HG02840 (cell line): ENCODE results near the gene FKBP8.
"Not testable (repeated sequence)": the region's sequence is repeated elsewhere in the genome, so short reads cannot be mapped to it uniquely, and the experiment has no call there.

ENCODE experiments used
- ATAC-seq: cut with Tn5 transposase; IDR thresholded peaks from one replicate; pipeline ENCODE4 v1.9.1; 2021; ENCODE audit warnings: mild to moderate bottlenecking, moderate library complexity, moderate number of reproducible peaks; ENCODE audit not compliant: unreplicated experiment, low FRiP score

FKBP8 gene

GRCh38 chr19:18542941-18543813, at the start of gene FKBP8:
FKBP8 (minus strand) TSS chr19:18543573; CDS start chr19:18541970, 1,603 bp downstream.
- ATAC-seq, result peak; percentile 90

GRCh38 chr19:18592732-18593131, 49.4 kb upstream of the FKBP8 start:
- not testable (repeated sequence) for ATAC-seq

GRCh38 chr19:18591735-18592385, 48.5 kb upstream of the FKBP8 start:
- no peak for ATAC-seq

- no peak for ATAC-seq
Observed at GRCh38 chr19:18590273-18591272, 47.2 kb upstream of the FKBP8 start.

- ATAC-seq, result peak; percentile 28
Observed at GRCh38 chr19:18589380-18590272, 46.3 kb upstream of the FKBP8 start.

GRCh38 chr19:18588611-18589379, 45.4 kb upstream of the FKBP8 start, which contains the start of gene REX1BD:
REX1BD (plus strand) TSS chr19:18588798; CDS start chr19:18588802, 4 bp downstream.
- ATAC-seq, result peak; percentile 78

GRCh38 chr19:18587962-18588610, 44.7 kb upstream of the FKBP8 start:
- no peak for ATAC-seq

- no peak for ATAC-seq
Observed at GRCh38 chr19:18587561-18587960, 44.2 kb upstream of the FKBP8 start.

- no peak for ATAC-seq
Observed at GRCh38 chr19:18586306-18586705, 42.9 kb upstream of the FKBP8 start.

- no peak for ATAC-seq
Observed at GRCh38 chr19:18580311-18580710, 36.9 kb upstream of the FKBP8 start.

- no peak for ATAC-seq
Observed at GRCh38 chr19:18577365-18577914, 34.1 kb upstream of the FKBP8 start.

GRCh38 chr19:18576383-18576782, 33.0 kb upstream of the FKBP8 start:
- no peak for ATAC-seq

GRCh38 chr19:18574691-18575291, 31.4 kb upstream of the FKBP8 start:
- no peak for ATAC-seq

- ATAC-seq, result peak; percentile 92
Observed at GRCh38 chr19:18571564-18572344, 28.4 kb upstream of the FKBP8 start, which contains the start of gene UBA52. UBA52 (plus strand) TSS chr19:18571857; CDS start chr19:18573301, 1,444 bp downstream.

- ATAC-seq, result no peak
Observed at GRCh38 chr19:18568367-18568766, 25.0 kb upstream of the FKBP8 start.

- ATAC-seq, result no peak
Observed at GRCh38 chr19:18566953-18567352, 23.6 kb upstream of the FKBP8 start.

GRCh38 chr19:18562086-18562485, 18.7 kb upstream of the FKBP8 start:
- no peak for ATAC-seq
